HG02763 (cell line): ENCODE measurements around the gene LY6G6F.

Experiments
- ATAC-seq: cut with Tn5 transposase; IDR thresholded peaks from one replicate; pipeline ENCODE4 v1.9.1; 2021; ENCODE audit warnings: mild to moderate bottlenecking, moderate library complexity; ENCODE audit not compliant: unreplicated experiment

Gene LY6G6F

GRCh38 chr6:31737315-31737990, 30.8 kb downstream of the LY6G6F start:
- no peak for ATAC-seq

GRCh38 chr6:31737991-31738979, 31.6 kb downstream of the LY6G6F start:
- peak; percentile 18 for ATAC-seq

- peak; percentile 77 for ATAC-seq
Measured at GRCh38 chr6:31739639-31740396, 33.2 kb downstream of the LY6G6F start, which contains the start of gene MSH5. MSH5 (plus strand) TSS chr6:31740005; CDS start chr6:31740467, 462 bp downstream.

GRCh38 chr6:31740397-31741223, 33.9 kb downstream of the LY6G6F start:
- no peak for ATAC-seq

GRCh38 chr6:31741815-31742214, 35.1 kb downstream of the LY6G6F start:
- no peak for ATAC-seq

GRCh38 chr6:31742894-31743293, 36.2 kb downstream of the LY6G6F start:
- ATAC-seq: no peak

- no peak for ATAC-seq
Measured at GRCh38 chr6:31744422-31744821, 37.8 kb downstream of the LY6G6F start.

GRCh38 chr6:31749301-31750036, 42.8 kb downstream of the LY6G6F start:
- ATAC-seq: no peak

- ATAC-seq: no peak
Measured at GRCh38 chr6:31750411-31751022, 43.9 kb downstream of the LY6G6F start.

GRCh38 chr6:31752739-31753319, 46.2 kb downstream of the LY6G6F start:
- ATAC-seq: no peak

- no peak for ATAC-seq
Measured at GRCh38 chr6:31758281-31758680, 51.6 kb downstream of the LY6G6F start.
